ENCODE measurements around the gene C2CD2L. TPM values are rescaled to one million over a fixed set of nuclear protein-coding genes. Genes with fewer than 3 reads are reported as not detected.

C2CD2L gene
- total and polyA plus RNA-seq, 2 of the 4 experiments (the other 2 are of a cell fraction) = 2.2 to 8.7 TPM

DNA sequence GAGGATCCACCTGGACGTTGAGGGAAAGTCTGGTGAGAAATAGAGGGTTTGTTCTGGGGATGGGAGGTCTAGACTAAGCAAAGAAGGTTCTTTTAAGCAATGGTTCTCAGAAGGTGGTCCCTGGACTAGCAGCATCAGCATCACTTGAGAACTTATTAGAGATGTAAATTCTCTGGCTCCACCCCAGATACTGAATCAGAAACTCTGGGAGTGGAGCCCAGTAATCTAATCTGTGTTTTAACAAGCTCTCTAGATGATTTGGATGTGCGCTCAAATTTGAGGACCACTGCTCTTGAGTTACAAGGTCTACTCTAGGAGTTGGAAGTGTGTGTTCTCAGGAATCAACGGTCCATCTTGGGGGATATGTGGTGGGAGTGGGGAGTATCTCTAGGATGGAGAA is 38.4 kb downstream of the C2CD2L start:
- H4K91ac ChIP-seq (ENCODE audit: insufficient read depth, low read depth, low read length) = no peak overlapping the region
- H3K14ac ChIP-seq (replicated peaks; ENCODE audit: low read depth, low read length) = no peak overlapping the region
- no peak overlapping the region for H4K8ac ChIP-seq (ENCODE audit: low read depth in 2 of 2, low read length in 2 of 2)
- dilution Hi-C loops (cut with HindIII; ENCODE audit: low sequenced_read_pairs, unreplicated experiment) (no loop called here), in situ Hi-C loops (cut with MboI; ENCODE audit: low sequenced_read_pairs) (no loop called here), intact Hi-C loops (cut with micrococcal nuclease) (loop anchor here (1.0 to 5.0 kb wide), 3 partner anchors 52 to 192 kb away; no protein-coding TSS in a partner anchor)
- H2AK5ac ChIP-seq (ENCODE audit: low read depth, low read length) = no peak overlapping the region
- no peak overlapping the region for H3K4me3 ChIP-seq (ENCODE audit: insufficient read depth, low read depth, low read length)
- no peak overlapping the region for H2AK9ac ChIP-seq (replicated peaks; ENCODE audit: low read depth, low read length, poor library complexity)
- DNase-seq (no peak), ATAC-seq (ENCODE audit: low read depth) (no peak)
- H3K79me1 ChIP-seq (ENCODE audit: low read depth in 1 of 2, low read length in 2 of 2) = no peaks in the 10 kb centered on the region
- H2BK15ac ChIP-seq (ENCODE audit: low read depth, low read length) = no peak overlapping the region
- H2BK5ac ChIP-seq (ENCODE audit: low read depth, low read length, poor library complexity, severe bottlenecking) = no peak overlapping the region
- peaks cover 30% of the 10 kb centered on the region for H3K27me3 ChIP-seq (ENCODE audit: control insufficient read depth, insufficient read depth, low read length)
- H2BK20ac ChIP-seq (ENCODE audit: low read depth, low read length) = no peak overlapping the region
- no peak for TF ChIP-seq RAD21 (IDR thresholded peaks at IDR 0.05; ENCODE audit: low read length)
- TF ChIP-seq NFE2L2 (IDR thresholded peaks at IDR 0.05; ENCODE audit: low read depth, low read length) = no peak
- TF ChIP-seq, protein P1, sequence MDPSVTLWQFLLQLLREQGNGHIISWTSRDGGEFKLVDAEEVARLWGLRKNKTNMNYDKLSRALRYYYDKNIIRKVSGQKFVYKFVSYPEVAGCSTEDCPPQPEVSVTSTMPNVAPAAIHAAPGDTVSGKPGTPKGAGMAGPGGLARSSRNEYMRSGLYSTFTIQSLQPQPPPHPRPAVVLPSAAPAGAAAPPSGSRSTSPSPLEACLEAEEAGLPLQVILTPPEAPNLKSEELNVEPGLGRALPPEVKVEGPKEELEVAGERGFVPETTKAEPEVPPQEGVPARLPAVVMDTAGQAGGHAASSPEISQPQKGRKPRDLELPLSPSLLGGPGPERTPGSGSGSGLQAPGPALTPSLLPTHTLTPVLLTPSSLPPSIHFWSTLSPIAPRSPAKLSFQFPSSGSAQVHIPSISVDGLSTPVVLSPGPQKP (IDR thresholded peaks at IDR 0.05; ENCODE audit: borderline replicate concordance, low read depth, low read length) = no peak
- TF ChIP-seq SMC3 (IDR thresholded peaks at IDR 0.05; ENCODE audit: low read depth, low read length) = no peak
- TF ChIP-seq MXI1 (IDR thresholded peaks at IDR 0.05; ENCODE audit: borderline replicate concordance, low read depth, low read length) = no peak
- no peak for TF ChIP-seq MAFK (IDR thresholded peaks at IDR 0.05; ENCODE audit: low read depth, low read length)
- no peak for TF ChIP-seq POLR2A (IDR thresholded peaks at IDR 0.05; ENCODE audit: low read depth, low read length)
- no peak for TF ChIP-seq RFX5 (IDR thresholded peaks at IDR 0.05; ENCODE audit: low read depth, low read length)
- no peak overlapping the region for H4K5ac ChIP-seq (ENCODE audit: low read depth, low read length)
- no peaks in the 10 kb centered on the region for H4K20me1 ChIP-seq (ENCODE audit: insufficient read depth, low read length)
- no peak overlapping the region for H3K23ac ChIP-seq (ENCODE audit: low read depth, low read length)
- POLR2A ChIA-PET (ENCODE audit: unreplicated experiment) = no interaction called here
- no peak overlapping the region for H3K18ac ChIP-seq (ENCODE audit: low read depth, low read length)
- no peak overlapping the region for H2AFZ ChIP-seq (replicated peaks; ENCODE audit: low read length, poor library complexity)
- H3K36me3 ChIP-seq (ENCODE audit: control insufficient read depth, insufficient read depth, low read length) = no peaks in the 10 kb centered on the region
- no peak overlapping the region for H3K4me2 ChIP-seq (ENCODE audit: low read depth, low read length)
- no peak overlapping the region for H3K4ac ChIP-seq (ENCODE audit: low read depth, low read length)
- WGBS, 2 experiments (ENCODE audit: extremely low coverage in 2 of 2, insufficient read length in 1 of 2) = 44% methylated on average over 3 of the region's 3 CpGs; no CpG with 5 or more reads in 1 of the 2 experiments
- CTCF ChIA-PET = interaction anchor here (0.7 to 1.2 kb wide), 10 partner anchors 10 to 193 kb away, joined by 3 to 6 read pairs (median 3); partner anchors contain the start of gene DPAGT1
- H3K9me3 ChIP-seq (ENCODE audit: control insufficient read depth, insufficient read depth, low read length) = no peaks in the 10 kb centered on the region
- BruUV-seq (replicated peaks) = no TSS peak
- 0 out of 2 replicates have a peak, but pooled peaks cover 2% of the 10 kb centered on the region for H3K4me1 ChIP-seq (ENCODE audit: control insufficient read depth, insufficient read depth, low read length)
- no peak overlapping the region for H3K56ac ChIP-seq (ENCODE audit: extremely low read depth, insufficient read depth, low read length)
- H2BK120ac ChIP-seq (ENCODE audit: low read depth, low read length) = no peak overlapping the region
- H3K27ac ChIP-seq (ENCODE audit: insufficient read depth, low read length) = no peak overlapping the region
- H3K9ac ChIP-seq (ENCODE audit: low read depth, low read length) = no peak overlapping the region
- no peaks in the 10 kb centered on the region; the same call in 1 of the 2 replicates for H3K9me1 ChIP-seq (ENCODE audit: insufficient read depth, low read length)
